ENCODE data around the gene MEX3D. TPM values are rescaled to one million over a fixed set of nuclear protein-coding genes. Genes with fewer than 3 reads are reported as not detected.

MEX3D gene
- total and polyA plus RNA-seq, 2 donors from 2014 or later: 5.4 to 19.3 TPM

DNA sequence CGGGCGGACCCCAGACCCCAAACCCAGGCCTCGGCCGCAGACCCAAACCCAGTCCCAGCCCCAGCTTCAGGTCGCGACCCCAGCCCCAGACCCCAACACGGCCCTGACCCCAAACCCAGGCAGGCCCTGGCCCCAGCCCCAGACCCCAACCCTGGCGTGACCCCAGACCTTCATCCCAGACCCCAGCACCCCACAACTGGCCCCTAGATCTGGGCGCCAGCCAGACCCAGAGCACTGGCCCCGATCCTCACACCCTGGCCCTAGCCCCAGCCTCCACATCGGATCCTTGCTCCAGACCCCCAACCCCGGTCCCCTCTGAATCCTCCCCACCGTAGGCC, 17.1 kb upstream of the MEX3D start:
- TF ChIP-seq, protein P1, sequence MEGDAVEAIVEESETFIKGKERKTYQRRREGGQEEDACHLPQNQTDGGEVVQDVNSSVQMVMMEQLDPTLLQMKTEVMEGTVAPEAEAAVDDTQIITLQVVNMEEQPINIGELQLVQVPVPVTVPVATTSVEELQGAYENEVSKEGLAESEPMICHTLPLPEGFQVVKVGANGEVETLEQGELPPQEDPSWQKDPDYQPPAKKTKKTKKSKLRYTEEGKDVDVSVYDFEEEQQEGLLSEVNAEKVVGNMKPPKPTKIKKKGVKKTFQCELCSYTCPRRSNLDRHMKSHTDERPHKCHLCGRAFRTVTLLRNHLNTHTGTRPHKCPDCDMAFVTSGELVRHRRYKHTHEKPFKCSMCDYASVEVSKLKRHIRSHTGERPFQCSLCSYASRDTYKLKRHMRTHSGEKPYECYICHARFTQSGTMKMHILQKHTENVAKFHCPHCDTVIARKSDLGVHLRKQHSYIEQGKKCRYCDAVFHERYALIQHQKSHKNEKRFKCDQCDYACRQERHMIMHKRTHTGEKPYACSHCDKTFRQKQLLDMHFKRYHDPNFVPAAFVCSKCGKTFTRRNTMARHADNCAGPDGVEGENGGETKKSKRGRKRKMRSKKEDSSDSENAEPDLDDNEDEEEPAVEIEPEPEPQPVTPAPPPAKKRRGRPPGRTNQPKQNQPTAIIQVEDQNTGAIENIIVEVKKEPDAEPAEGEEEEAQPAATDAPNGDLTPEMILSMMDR (IDR thresholded peaks at IDR 0.05; ENCODE audit: borderline replicate concordance, extremely low read depth, insufficient read depth): no peak
- intact Hi-C loops (cut with DNase I): no loop called here
- Histone ChIP-seq H3K36me3 (ENCODE audit: control insufficient read depth in 2 of 3, insufficient read depth in 3 of 3, low read length in 3 of 3) (peaks cover 0 to 7% (median 0%) of the 10 kb centered on the region in 3 donors), H3K4me3 (ENCODE audit: low read length in 3 of 3) (no peak overlapping the region), H3K27ac (ENCODE audit: low read depth in 2 of 2, low read length in 2 of 2) (no peak overlapping the region), H3K9me3 (ENCODE audit: control insufficient read depth in 2 of 3, insufficient read depth in 1 of 3, low read length in 3 of 3) (no peaks in the 10 kb centered on the region), H3K9ac (ENCODE audit: low read length in 3 of 3) (no peak overlapping the region), H3K27me3 (ENCODE audit: control insufficient read depth, insufficient read depth, low read length) (no peaks in the 10 kb centered on the region), H3K4me1 (ENCODE audit: control insufficient read depth in 2 of 3, insufficient read depth in 2 of 3, low read depth in 1 of 3, low read length in 3 of 3) (peaks cover 0 to 8% (median 7%) of the 10 kb centered on the region in 3 donors)
- FAIRE-seq (no peak), DNase-seq (no peak)

DNA sequence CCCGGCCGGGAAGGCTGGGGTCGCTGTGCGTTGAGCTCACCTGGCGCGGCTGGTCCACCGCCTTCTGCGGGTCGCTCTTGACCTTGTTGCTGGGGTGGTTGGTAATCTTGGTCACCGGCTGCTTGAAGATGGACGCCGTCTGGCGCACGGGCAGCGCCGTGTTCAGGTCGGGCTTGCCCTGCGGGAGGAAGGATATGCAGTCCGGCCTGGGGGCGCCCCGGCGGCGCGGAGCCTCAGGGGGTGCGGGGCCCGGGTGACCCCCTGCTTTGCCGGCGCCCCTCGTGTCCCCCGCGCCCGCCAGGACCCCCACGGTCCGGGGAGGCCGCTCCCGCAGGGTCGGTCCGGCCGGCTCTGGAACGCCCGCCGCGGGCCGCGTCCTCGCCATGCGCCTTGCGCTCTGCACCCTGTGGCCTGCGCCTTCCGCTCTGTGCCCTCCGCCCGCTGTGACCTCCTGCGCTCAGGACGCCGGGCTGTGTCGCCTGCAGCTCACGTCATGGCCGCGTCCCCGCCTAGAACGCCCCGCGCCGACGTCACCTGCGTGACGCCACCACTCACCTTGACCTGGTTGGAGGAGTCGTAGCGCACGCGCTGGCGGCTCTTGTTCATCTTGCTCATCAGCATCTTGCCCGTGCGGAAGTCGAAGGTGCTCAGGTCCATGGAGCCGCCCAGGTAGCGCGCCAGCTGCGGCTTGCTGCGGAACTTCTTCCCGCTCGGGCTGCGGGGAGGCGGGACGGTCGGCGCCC, 16.5 kb upstream of the MEX3D start:
- H3K27ac ChIP-seq (ENCODE audit: low read depth in 2 of 2, low read length in 2 of 2): no peak overlapping the region
- no peaks in the 10 kb centered on the region for H3K9me3 ChIP-seq (ENCODE audit: control insufficient read depth in 2 of 3, insufficient read depth in 1 of 3, low read length in 3 of 3)
- peaks cover 0 to 7% (median 0%) of the 10 kb centered on the region in 3 donors for H3K36me3 ChIP-seq (ENCODE audit: control insufficient read depth in 2 of 3, insufficient read depth in 3 of 3, low read length in 3 of 3)
- no peak for FAIRE-seq
- no peak overlapping the region for H3K9ac ChIP-seq (ENCODE audit: low read length in 3 of 3)
- DNase-seq: no peak
- intact Hi-C loops (cut with DNase I): no loop called here
- TF ChIP-seq, protein P1 (IDR thresholded peaks at IDR 0.05; ENCODE audit: borderline replicate concordance, extremely low read depth, insufficient read depth): no peak
- H3K4me1 ChIP-seq (ENCODE audit: control insufficient read depth in 2 of 3, insufficient read depth in 2 of 3, low read depth in 1 of 3, low read length in 3 of 3): peaks cover 0 to 8% (median 7%) of the 10 kb centered on the region in 3 donors
- no peak overlapping the region for H3K4me3 ChIP-seq (ENCODE audit: low read length in 3 of 3)
- no peaks in the 10 kb centered on the region for H3K27me3 ChIP-seq (ENCODE audit: control insufficient read depth, insufficient read depth, low read length)

DNA sequence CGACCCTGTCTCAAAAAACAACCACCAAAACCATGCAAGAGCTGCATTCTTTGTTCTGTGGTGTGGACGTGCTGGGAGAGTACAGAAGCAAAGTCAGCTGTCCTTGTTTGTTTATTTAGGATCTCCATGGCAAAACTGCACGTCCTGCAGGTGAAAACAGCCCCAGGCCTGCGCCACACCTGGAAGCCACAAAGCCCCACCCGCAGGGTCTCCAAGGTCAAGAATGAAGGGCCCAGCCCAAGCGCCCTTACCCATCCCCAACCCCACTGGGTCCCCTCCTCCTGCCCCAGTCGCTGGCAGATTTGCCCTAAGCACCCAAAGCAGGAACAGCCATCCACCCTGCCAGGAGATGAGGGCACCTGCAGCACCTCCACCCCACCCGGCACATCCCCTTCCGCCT, 14.1 kb upstream of the MEX3D start:
- no peak overlapping the region for H3K4me3 ChIP-seq (ENCODE audit: low read length in 3 of 3)
- peaks cover 0 to under 1% (median 0%) of the 10 kb centered on the region in 3 donors for H3K4me1 ChIP-seq (ENCODE audit: control insufficient read depth in 2 of 3, insufficient read depth in 2 of 3, low read depth in 1 of 3, low read length in 3 of 3)
- H3K36me3 ChIP-seq (ENCODE audit: control insufficient read depth in 2 of 3, insufficient read depth in 3 of 3, low read length in 3 of 3): peaks cover 0 to 9% (median 0%) of the 10 kb centered on the region in 3 donors
- no peaks in the 10 kb centered on the region for H3K27me3 ChIP-seq (ENCODE audit: control insufficient read depth, insufficient read depth, low read length)
- no peak for FAIRE-seq
- no peak overlapping the region for H3K27ac ChIP-seq (ENCODE audit: low read depth in 2 of 2, low read length in 2 of 2)
- intact Hi-C loops (cut with DNase I): no loop called here
- no peaks in the 10 kb centered on the region for H3K9me3 ChIP-seq (ENCODE audit: control insufficient read depth in 2 of 3, insufficient read depth in 1 of 3, low read length in 3 of 3)
- no peak for DNase-seq
- TF ChIP-seq, protein P1 (IDR thresholded peaks at IDR 0.05; ENCODE audit: borderline replicate concordance, extremely low read depth, insufficient read depth): no peak
- no peak overlapping the region for H3K9ac ChIP-seq (ENCODE audit: low read length in 3 of 3)
